Thyroid gland (tissue), 4 donors: ENCODE results near the gene AGTRAP. TPM values are rescaled to one million over a fixed set of nuclear protein-coding genes. Genes with fewer than 3 reads are reported as not detected.

Experiments used
- DNase-seq, 2 donors: peaks; one replicate each; pipeline ENCODE4 v3.0.0-alpha.2; 2019
- H3K27ac ChIP-seq, 3 donors: fragments of 200-600 bp; sonication (generic); 1 replicate in 2 of 3; 2 replicates in 1 of 3; pipeline ENCODE4 v1.5.1; 2016 to 2019; ENCODE audit warnings: mild to moderate bottlenecking in 1 of 3, moderate library complexity in 1 of 3
- H3K27me3 ChIP-seq: fragments of 200-600 bp; sonication (generic); one replicate; pipeline ENCODE4 v1.5.1; 2019
- H3K36me3 ChIP-seq, 2 donors: fragments of 200-600 bp; sonication (generic); one replicate each; pipeline ENCODE4 v1.5.1; 2016 to 2019
- H3K4me1 ChIP-seq, 2 donors: fragments of 200-600 bp; sonication (generic); one replicate each; pipeline ENCODE4 v1.5.1; 2017 to 2019
- H3K4me3 ChIP-seq, 3 donors: fragments of 200-600 bp; sonication (generic); replicated peaks in 1 of 3; 1 replicate in 2 of 3; 2 replicates in 1 of 3; pipeline ENCODE4 v1.5.1; 2016; ENCODE audit warnings: mild to moderate bottlenecking in 1 of 3
- H3K9me3 ChIP-seq: fragments of 200-600 bp; sonication (generic); one replicate; pipeline ENCODE4 v1.5.1; 2017
- CTCF ChIP-seq, 6 experiments: fragments of 200-600 bp in 3 of 6; fragments of 450-650 bp in 3 of 6; sonication (generic) in 3 of 6; IDR thresholded peaks; one replicate each; pipeline ENCODE4 v1.5.1; 2016 to 2019; ENCODE audit warnings: antibody characterized with exemption in 6 of 6, mild to moderate bottlenecking in 2 of 6, inconsistent platforms in 1 of 6, moderate library complexity in 1 of 6
- POLR2A ChIP-seq, 2 donors: fragments of 450-650 bp; IDR thresholded peaks; one replicate each; pipeline ENCODE4 v1.6.1; 2017; ENCODE audit warnings: antibody characterized with exemption in 2 of 2, mild to moderate bottlenecking in 2 of 2, moderate library complexity in 1 of 2
- WGBS, 2 donors: methylation state at CpG; one replicate each; pipeline ENCODE4 v1.1.5; 2017; 5-methylcytosine and 5-hydroxymethylcytosine counted together
- intact Hi-C: fragments of 100-400 bp; cut with DNase I; formaldehyde crosslinking; loops from one replicate; pipeline ENCODE4 v1.15.1; 2023
- total RNA-seq, 4 donors: library from RNA; depleted of rRNA; stranded (reverse); fragments of >200 nt; gene quantifications; one replicate each; pipeline ENCODE4 v1.2.3, GENCODE V29; 2016

AGTRAP gene
- total RNA-seq, 4 donors from 2014 or later, result 35.6 to 72.4 (median 63.6) TPM

GRCh38 chr1:11752359-11753088, 16.6 kb downstream of the AGTRAP start:
- TF ChIP-seq CTCF (IDR thresholded peaks at IDR 0.05), result no peak
- Histone ChIP-seq H3K36me3 (peaks cover 8 to 30% of the 10 kb centered on the region in 2 donors), H3K4me1 (no peaks in the 10 kb centered on the region), H3K27ac (no peak overlapping the region), H3K4me3 (no peak overlapping the region), H3K9me3 (no peaks in the 10 kb centered on the region), H3K27me3 (no peaks in the 10 kb centered on the region)
- DNase-seq, result no peak
- intact Hi-C loops, result no loop called here
- 41 to 51% methylated on average over 9 to 17 of the region's 17 CpGs for WGBS, 2 donors

GRCh38 chr1:11753555-11754208, 17.7 kb downstream of the AGTRAP start:
- WGBS, 2 donors, result 63 to 77% methylated on average over 7 of the region's 7 CpGs
- Histone ChIP-seq H3K27me3 (no peaks in the 10 kb centered on the region), H3K4me3 (no peak overlapping the region), H3K9me3 (no peaks in the 10 kb centered on the region), H3K4me1 (no peaks in the 10 kb centered on the region), H3K27ac (no peak overlapping the region), H3K36me3 (peaks cover 8 to 19% of the 10 kb centered on the region in 2 donors)
- no peak for TF ChIP-seq POLR2A (IDR thresholded peaks at IDR 0.05)
- TF ChIP-seq CTCF (IDR thresholded peaks at IDR 0.05), result no peak
- DNase-seq, result no peak
- intact Hi-C loops, result no loop called here

GRCh38 chr1:11757047-11757446, 21.1 kb downstream of the AGTRAP start:
- intact Hi-C loops, result no loop called here
- no peak for TF ChIP-seq POLR2A (IDR thresholded peaks at IDR 0.05)
- TF ChIP-seq CTCF (IDR thresholded peaks at IDR 0.05), result no peak
- no peaks in the 10 kb centered on the region for H3K27me3 ChIP-seq
- H3K27ac ChIP-seq, result no peak overlapping the region
- DNase-seq, result no peak
- H3K4me1 ChIP-seq, result peaks cover 0 to 3% of the 10 kb centered on the region in 2 donors
- H3K9me3 ChIP-seq, result no peaks in the 10 kb centered on the region
- H3K36me3 ChIP-seq, result no peaks in the 10 kb centered on the region
- H3K4me3 ChIP-seq, result no peak overlapping the region
- 94 to 98% methylated on average over 1 of the region's 1 CpG for WGBS, 2 donors

- no peak for TF ChIP-seq CTCF (IDR thresholded peaks at IDR 0.05)
- no peak for TF ChIP-seq POLR2A (IDR thresholded peaks at IDR 0.05)
- DNase-seq, result no peak
- no peaks in the 10 kb centered on the region for H3K36me3 ChIP-seq
- intact Hi-C loops, result no loop called here
- H3K4me3 ChIP-seq, result no peak overlapping the region
- WGBS, 2 donors, result 90 to 95% methylated on average over 4 of the region's 4 CpGs
- no peaks in the 10 kb centered on the region for H3K27me3 ChIP-seq
- peaks cover 0 to 5% of the 10 kb centered on the region in 2 donors for H3K4me1 ChIP-seq
- H3K27ac ChIP-seq, result no peak overlapping the region
- no peaks in the 10 kb centered on the region for H3K9me3 ChIP-seq
Observed at GRCh38 chr1:11759791-11760190, 23.9 kb downstream of the AGTRAP start.

- 90 to 95% methylated on average over 5 to 6 of the region's 6 CpGs for WGBS, 2 donors
- H3K27ac ChIP-seq, result no peak overlapping the region
- no peaks in the 10 kb centered on the region for H3K36me3 ChIP-seq
- TF ChIP-seq CTCF (IDR thresholded peaks at IDR 0.05) (no peak), POLR2A (IDR thresholded peaks at IDR 0.05) (no peak)
- DNase-seq, result no peak
- no peaks in the 10 kb centered on the region for H3K27me3 ChIP-seq
- H3K4me3 ChIP-seq, result no peak overlapping the region
- H3K4me1 ChIP-seq, result peaks cover 0 to 5% of the 10 kb centered on the region in 2 donors
- intact Hi-C loops, result no loop called here
- no peaks in the 10 kb centered on the region for H3K9me3 ChIP-seq
Observed at GRCh38 chr1:11761285-11761684, 25.3 kb downstream of the AGTRAP start.
